NCI-H748 (cell line): ENCODE results near the gene ZFP36L1.

Source experiments
- DNase-seq: peaks from one replicate; lab custom pipeline; 2025; ENCODE audit not compliant: unreplicated experiment; lab: John Stamatoyannopoulos, UW

ZFP36L1 gene

GRCh38 chr14:68796418-68797101 is 3.7 kb upstream of the ZFP36L1 start:
- DNase-seq = no peak

- DNase-seq = peak; percentile 43
Observed at GRCh38 chr14:68795597-68796417, 2.9 kb upstream of the ZFP36L1 start.

- DNase-seq = no peak
Observed at GRCh38 chr14:68794851-68795596, 2.2 kb upstream of the ZFP36L1 start.

GRCh38 chr14:68794130-68794850 is 1.4 kb upstream of the ZFP36L1 start:
- DNase-seq = peak; percentile 32

- DNase-seq = no peak
Observed at GRCh38 chr14:68793734-68794129, 865 bp upstream of the ZFP36L1 start.

GRCh38 chr14:68792678-68792978 is 239 bp downstream of the ZFP36L1 start:
- DNase-seq = peak; percentile 21

GRCh38 chr14:68791902-68792677 is 777 bp downstream of the ZFP36L1 start:
- DNase-seq = peak; percentile 41

- DNase-seq = no peak
Observed at GRCh38 chr14:68791078-68791901, 1.6 kb downstream of the ZFP36L1 start.

GRCh38 chr14:68790644-68791077 is 2.2 kb downstream of the ZFP36L1 start:
- no peak for DNase-seq

GRCh38 chr14:68789821-68790643 is 2.8 kb downstream of the ZFP36L1 start:
- DNase-seq = no peak

- DNase-seq = peak; percentile 77
Observed at GRCh38 chr14:68788996-68789820, 3.7 kb downstream of the ZFP36L1 start.

GRCh38 chr14:68788275-68788995 is 4.4 kb downstream of the ZFP36L1 start:
- DNase-seq = no peak

- DNase-seq = no peak
Observed at GRCh38 chr14:68787092-68787992, 5.5 kb downstream of the ZFP36L1 start.

- DNase-seq = no peak
Observed at GRCh38 chr14:68786491-68787091, 6.3 kb downstream of the ZFP36L1 start.

- no peak for DNase-seq
Observed at GRCh38 chr14:68785534-68786490, 7.1 kb downstream of the ZFP36L1 start.
